Adipose tissue (tissue), 3 donors: Measurements from ENCODE around the gene ATP8B4. TPM values are rescaled to one million over a fixed set of nuclear protein-coding genes. Genes with fewer than 3 reads are reported as not detected.

Source experiments
- H3K27ac ChIP-seq: one replicate; pipeline ENCODE4 v1.5.1; 2013; ENCODE audit warnings: low read depth, low read length
- whole genome bisulfite sequencing, 3 donors: extraction: QIAGEN DNeasy Blood & Tissue Kit; methylation state at CpG; one replicate each; pipeline ENCODE4 v1.1.7; 2013; 5-methylcytosine and 5-hydroxymethylcytosine counted together
- polyA plus RNA-seq, 3 donors: library from polyadenylated mRNA; stranded (reverse); fragments of 200-250 nt; gene quantifications; one replicate each; pipeline ENCODE4 v1.2.3, GENCODE V29; 2013
- donor health status: healthy with polysubstance abuse.
- donor health status: Bipolar disorder and iron deficiency.
- donor health status: healthy.

The ATP8B4 gene
- polyA plus RNA-seq, 3 donors = 0.90 to 7.3 (median 5.5) TPM

- no peak overlapping the region for H3K27ac ChIP-seq
- 80 to 82% (median 82%) methylated on average over 2 of the region's 2 CpGs for WGBS, 3 donors
These were observed 254.8 kb downstream of the ATP8B4 start for GRCh38 chr15:49864251-49864650.

- no peak overlapping the region for H3K27ac ChIP-seq
- 69 to 81% (median 70%) methylated on average over 3 of the region's 3 CpGs for WGBS, 3 donors
These were observed 255.4 kb downstream of the ATP8B4 start for GRCh38 chr15:49863431-49864224.

- no peak overlapping the region for H3K27ac ChIP-seq
- WGBS, 3 donors = 67 to 75% (median 69%) methylated on average over 8 of the region's 8 CpGs
These were observed 258.9 kb downstream of the ATP8B4 start for GRCh38 chr15:49860101-49860500.

GRCh38 chr15:49857496-49858475, 261.2 kb downstream of the ATP8B4 start:
- H3K27ac ChIP-seq = no peak overlapping the region
- WGBS, 3 donors = 62 to 80% (median 74%) methylated on average over 4 of the region's 4 CpGs

GRCh38 chr15:49855917-49856637, 263.0 kb downstream of the ATP8B4 start:
- 31 to 53% (median 34%) methylated on average over 4 of the region's 4 CpGs for WGBS, 3 donors
- no peak overlapping the region for H3K27ac ChIP-seq

- H3K27ac ChIP-seq = no peak overlapping the region
- 55 to 85% (median 73%) methylated on average over 2 of the region's 2 CpGs for WGBS, 3 donors
These were observed 266.3 kb downstream of the ATP8B4 start for GRCh38 chr15:49852756-49853155.

GRCh38 chr15:49848807-49849206, 270.2 kb downstream of the ATP8B4 start:
- 55 to 65% (median 56%) methylated on average over 2 of the region's 2 CpGs for WGBS, 3 donors
- H3K27ac ChIP-seq = no peak overlapping the region

GRCh38 chr15:49848282-49848724, 270.7 kb downstream of the ATP8B4 start:
- H3K27ac ChIP-seq = no peak overlapping the region
- 57 to 79% (median 58%) methylated on average over 2 of the region's 2 CpGs for WGBS, 3 donors

GRCh38 chr15:49847423-49848281, 271.4 kb downstream of the ATP8B4 start:
- no peak overlapping the region for H3K27ac ChIP-seq
- WGBS, 3 donors = 75 to 81% (median 80%) methylated on average over 5 of the region's 5 CpGs

GRCh38 chr15:49844390-49844789, 274.6 kb downstream of the ATP8B4 start:
- 40 to 93% (median 89%) methylated on average over 7 of the region's 7 CpGs for WGBS, 3 donors
- no peak overlapping the region for H3K27ac ChIP-seq

- no peak overlapping the region for H3K27ac ChIP-seq
- 79 to 92% (median 90%) methylated on average over 5 of the region's 5 CpGs for WGBS, 3 donors
These were observed 275.3 kb downstream of the ATP8B4 start for GRCh38 chr15:49843725-49844124.

- WGBS, 3 donors = 76 to 88% (median 76%) methylated on average over 4 of the region's 4 CpGs
- no peak overlapping the region for H3K27ac ChIP-seq
These were observed 276.9 kb downstream of the ATP8B4 start for GRCh38 chr15:49842031-49842730.

GRCh38 chr15:49832511-49832910, 286.5 kb downstream of the ATP8B4 start:
- H3K27ac ChIP-seq = no peak overlapping the region
- WGBS, 3 donors = 41 to 86% (median 74%) methylated on average over 8 of the region's 8 CpGs

- H3K27ac ChIP-seq = no peak overlapping the region
These were observed 287.6 kb downstream of the ATP8B4 start for GRCh38 chr15:49831206-49831965.

GRCh38 chr15:49830391-49830790, 288.6 kb downstream of the ATP8B4 start:
- no peak overlapping the region for H3K27ac ChIP-seq
- 12 to 53% (median 32%) methylated on average over 3 of the region's 3 CpGs for WGBS, 3 donors

More at GRCh38 chr15:49831206-49831965, 287.6 kb downstream of the ATP8B4 start:
- WGBS, 3 donors = 21 to 62% (median 25%) methylated on average over 5 of the region's 5 CpGs

GRCh38 chr15:49827311-49827710, 291.7 kb downstream of the ATP8B4 start:
- WGBS, 3 donors = 78 to 81% (median 81%) methylated on average over 1 of the region's 1 CpG
- no peak overlapping the region for H3K27ac ChIP-seq
